GM21723 (cell line): ENCODE data around the gene PTPRM.

Source experiments
- ATAC-seq: cut with Tn5 transposase; IDR thresholded peaks from one replicate; pipeline ENCODE4 v1.9.1; 2021; ENCODE audit warnings: mild to moderate bottlenecking, moderate library complexity; ENCODE audit not compliant: unreplicated experiment

The PTPRM gene

DNA sequence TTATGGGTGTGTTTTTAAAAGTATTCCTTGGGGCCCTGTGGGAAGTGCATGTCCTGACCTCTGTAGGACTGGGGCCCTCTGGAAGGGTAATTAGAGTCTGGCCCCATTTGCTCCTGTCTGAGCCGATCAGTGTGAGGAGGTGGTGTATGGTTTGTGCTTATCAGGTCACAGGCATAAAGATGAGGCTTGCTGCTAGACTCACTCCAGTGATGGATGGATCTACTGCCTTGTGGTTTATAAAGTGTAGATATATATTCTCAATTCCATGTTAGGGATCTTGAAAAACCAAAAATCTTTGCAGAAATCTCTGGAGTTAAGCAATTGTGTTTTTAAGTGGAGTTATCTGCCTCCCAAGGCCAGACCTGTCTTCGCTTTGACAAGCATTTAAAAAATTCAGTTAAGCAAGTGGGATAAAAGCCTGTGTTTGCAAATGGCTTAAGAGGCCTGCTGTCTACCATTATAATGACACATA, 182.4 kb downstream of the PTPRM start:
- no peak for ATAC-seq

- no peak for ATAC-seq
Observed at GRCh38 chr18:7750095-7750663, 183.1 kb downstream of the PTPRM start.

GRCh38 chr18:7750966-7751365, 183.8 kb downstream of the PTPRM start:
- no peak for ATAC-seq

- no peak for ATAC-seq
Observed at GRCh38 chr18:7754258-7754657, 187.1 kb downstream of the PTPRM start.

DNA sequence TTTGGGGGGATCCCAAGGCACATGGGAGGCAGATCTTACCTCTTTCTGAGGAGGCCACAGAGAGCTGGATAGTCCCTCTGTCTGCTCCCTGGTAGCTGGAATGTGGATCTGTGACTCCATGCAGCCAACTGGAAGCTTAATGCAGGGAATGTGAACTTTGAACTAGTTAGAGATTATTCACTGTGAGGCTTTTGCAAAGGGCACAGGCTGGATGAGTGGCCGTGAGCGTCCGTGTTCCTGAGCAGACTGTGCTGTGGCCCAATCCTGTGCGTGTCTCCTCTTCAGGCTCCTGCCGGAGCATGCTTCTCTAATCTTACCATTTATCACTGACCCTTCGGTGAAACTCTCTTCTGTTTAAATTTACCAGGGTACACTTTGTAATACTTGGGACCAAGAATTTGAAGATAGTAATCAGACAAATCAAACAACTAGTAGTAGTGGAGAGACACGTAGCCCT, 187.6 kb downstream of the PTPRM start:
- no peak for ATAC-seq

DNA sequence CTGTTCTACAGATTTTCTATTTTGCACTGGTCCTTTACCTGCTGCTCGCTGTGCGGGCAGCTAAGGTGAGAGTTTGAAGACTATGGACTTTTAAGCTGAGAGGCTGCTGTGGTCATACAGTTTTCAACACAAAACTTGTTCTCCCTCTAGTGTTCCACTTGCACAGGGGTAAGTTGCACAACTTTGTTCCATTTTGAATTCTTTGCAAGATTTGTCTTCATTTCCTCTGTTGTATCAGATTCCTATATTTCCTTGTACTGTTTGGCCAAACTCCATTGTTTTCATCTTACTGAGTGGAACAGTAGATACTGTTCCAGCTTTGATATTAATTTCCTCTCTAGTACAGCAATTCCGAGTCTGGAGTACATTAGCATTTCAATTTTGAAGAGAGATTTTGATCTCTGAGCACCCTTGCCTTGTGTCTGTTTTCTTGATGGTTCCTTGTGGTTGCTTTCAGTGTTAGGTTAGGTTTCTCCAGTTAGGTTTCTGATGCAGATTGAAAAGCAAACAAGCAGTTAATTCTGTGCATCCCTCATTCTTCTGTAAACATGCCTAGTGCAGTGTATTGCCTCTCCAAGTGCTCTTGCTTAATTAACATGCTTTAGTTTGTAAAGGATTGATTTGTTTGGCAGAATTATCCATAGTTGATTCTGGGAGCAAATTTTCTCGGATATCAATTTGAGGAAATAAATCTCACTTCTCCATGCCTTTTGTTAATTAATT, 188.8 kb downstream of the PTPRM start:
- ATAC-seq: no peak

GRCh38 chr18:7757175-7757574, 190.1 kb downstream of the PTPRM start:
- no peak for ATAC-seq

GRCh38 chr18:7758764-7759163, 191.6 kb downstream of the PTPRM start:
- no peak for ATAC-seq

GRCh38 chr18:7760967-7761948, 194.1 kb downstream of the PTPRM start:
- no peak for ATAC-seq

DNA sequence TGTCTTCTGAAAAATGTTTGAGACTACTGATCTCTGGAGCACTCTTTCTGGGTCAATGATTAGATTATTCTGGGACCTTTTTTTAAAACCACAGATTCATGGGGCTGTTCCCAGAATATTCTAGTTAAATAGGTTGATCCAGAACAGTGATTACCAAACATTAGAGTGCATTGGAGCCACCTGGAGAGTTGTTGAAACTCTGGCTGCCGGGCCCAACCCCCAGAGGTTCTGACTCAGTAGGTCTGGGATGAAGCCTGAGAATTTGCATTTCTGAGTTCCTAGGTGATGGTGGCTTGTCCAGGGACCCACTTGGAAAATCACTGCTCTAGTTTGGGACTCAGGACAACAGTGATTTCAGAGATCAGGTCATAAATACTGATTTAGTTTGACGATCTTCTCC, 197.3 kb downstream of the PTPRM start:
- no peak for ATAC-seq

- no peak for ATAC-seq
Observed at GRCh38 chr18:7766346-7766745, 199.2 kb downstream of the PTPRM start.

GRCh38 chr18:7766817-7767216, 199.7 kb downstream of the PTPRM start:
- ATAC-seq: no peak

GRCh38 chr18:7770908-7771307, 203.8 kb downstream of the PTPRM start:
- ATAC-seq: no peak

DNA sequence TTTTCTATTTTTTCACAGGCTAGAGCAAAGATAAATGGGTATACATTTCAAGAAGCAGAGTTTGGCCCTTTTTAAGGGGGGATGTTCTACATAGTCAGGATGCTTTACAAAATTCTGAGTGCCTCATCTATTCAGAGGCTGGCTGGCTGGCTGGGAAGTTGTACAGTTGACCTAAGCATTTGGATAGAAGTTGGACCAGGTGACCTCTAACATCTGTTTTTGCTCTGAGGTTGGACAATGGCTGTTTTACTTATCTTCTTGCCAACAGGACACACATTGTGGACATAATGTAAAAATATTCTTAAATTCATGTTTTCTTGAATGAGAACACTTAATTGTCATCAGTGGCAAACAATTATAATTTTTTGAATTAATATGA, 205.4 kb downstream of the PTPRM start:
- no peak for ATAC-seq

DNA sequence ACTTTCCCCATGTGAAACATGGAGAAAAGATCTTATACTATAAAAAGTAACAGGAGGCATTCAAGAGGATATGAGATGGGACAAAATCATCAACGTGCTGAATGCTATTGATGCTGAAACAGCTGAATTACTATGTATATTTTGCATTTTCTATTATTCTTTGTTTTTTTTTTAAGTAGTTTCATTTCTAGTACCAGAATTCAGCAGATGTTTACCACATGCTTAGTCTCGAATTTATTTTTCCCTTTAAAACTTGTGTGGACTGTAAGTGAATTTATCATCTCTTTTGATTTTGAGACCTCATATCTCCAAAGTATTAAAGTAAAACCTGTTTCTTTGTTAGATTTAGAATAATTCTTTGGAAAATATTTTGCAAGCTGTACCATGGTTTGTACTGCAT, 205.8 kb downstream of the PTPRM start:
- no peak for ATAC-seq

DNA sequence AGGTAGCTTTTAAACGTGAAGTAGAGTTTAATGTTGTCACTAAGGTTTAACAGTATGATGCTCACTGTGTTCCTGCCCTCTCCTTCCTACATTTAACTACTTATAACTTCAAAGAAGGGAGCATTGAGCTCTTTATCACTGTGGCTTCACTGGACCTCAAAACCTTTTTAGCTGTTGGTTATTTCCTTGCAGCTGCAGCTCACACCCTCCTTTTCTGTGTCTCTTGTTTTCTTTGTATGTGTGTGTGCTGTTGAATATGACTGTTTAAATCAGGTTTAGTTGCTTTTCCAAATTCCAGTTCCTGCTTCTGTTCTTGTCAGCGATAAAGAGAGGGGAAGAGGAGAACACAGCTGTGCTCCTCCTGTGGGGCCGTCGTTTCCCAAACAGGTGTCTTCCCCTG, 208.0 kb downstream of the PTPRM start:
- no peak for ATAC-seq

DNA sequence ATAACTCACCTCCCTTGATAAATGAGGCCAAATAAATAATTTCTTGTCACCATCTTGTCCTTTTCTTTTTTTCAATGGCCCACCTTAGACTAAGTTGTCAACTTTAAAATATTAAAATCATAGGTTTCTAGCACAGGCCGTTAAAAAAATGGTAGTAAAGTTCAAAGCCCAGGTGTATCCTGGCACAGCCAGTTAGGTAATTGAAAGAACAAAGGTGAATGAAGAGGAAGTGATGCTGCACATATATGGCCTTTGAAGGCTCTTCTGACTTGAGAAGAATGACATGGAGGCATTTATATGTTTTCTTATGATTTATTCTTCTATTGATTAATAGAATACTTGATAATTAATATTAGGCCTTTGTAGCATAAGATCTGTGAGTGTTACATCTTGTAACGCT, 208.7 kb downstream of the PTPRM start:
- ATAC-seq: no peak

- ATAC-seq: no peak
Observed at GRCh38 chr18:7778181-7778580, 211.1 kb downstream of the PTPRM start.

- no peak for ATAC-seq
Observed at GRCh38 chr18:7779211-7779610, 212.1 kb downstream of the PTPRM start.

- no peak for ATAC-seq
Observed at GRCh38 chr18:7784171-7784570, 217.1 kb downstream of the PTPRM start.

DNA sequence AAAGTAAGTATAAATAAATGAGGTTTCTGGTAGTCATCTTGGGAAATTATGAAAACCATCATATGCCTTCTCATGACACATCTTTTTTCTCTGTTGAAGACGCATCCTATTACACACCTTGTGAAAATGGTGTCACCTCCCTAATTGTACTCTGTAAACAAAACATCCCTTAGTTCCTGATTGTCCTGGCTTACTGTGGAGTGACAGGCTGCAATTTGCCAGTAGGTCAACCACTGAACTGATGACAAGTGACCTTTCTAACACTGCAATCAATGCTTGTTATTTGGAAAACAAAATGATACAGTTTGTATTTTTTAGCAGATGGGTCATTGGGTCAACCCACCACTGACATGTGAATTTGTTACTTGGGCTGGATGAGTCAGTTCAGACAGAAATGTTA, 219.5 kb downstream of the PTPRM start:
- ATAC-seq: no peak

- ATAC-seq: no peak
Observed at GRCh38 chr18:7787339-7787738, 220.2 kb downstream of the PTPRM start.
